HG03025 (cell line): Measurements from ENCODE around the gene CMIP.

Source experiments
- ATAC-seq: cut with Tn5 transposase; IDR thresholded peaks from one replicate; pipeline ENCODE4 v1.9.1; 2021; ENCODE audit warnings: mild to moderate bottlenecking, moderate library complexity; ENCODE audit not compliant: unreplicated experiment, low FRiP score

Gene CMIP

DNA sequence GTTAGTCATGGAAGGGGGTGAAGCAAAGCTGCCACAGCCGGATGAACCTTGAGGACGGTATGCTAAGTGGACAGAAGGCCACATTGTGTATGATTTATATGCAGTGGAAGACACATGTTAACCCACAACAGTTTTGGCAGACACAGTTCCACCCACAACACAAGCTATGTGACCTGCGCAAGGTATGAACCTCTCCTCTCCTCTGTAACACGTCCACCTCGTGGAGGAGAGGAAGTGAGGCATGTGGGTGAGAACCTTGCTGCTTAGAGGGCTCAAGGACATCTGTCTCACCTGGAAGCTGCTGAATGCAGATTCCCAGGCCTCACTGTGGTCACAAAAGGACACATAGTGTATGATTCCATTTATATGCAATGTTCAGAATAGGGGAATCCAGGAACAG, 198.3 kb downstream of the CMIP start:
- ATAC-seq = no peak

GRCh38 chr16:81645266-81645694, 200.7 kb downstream of the CMIP start:
- ATAC-seq = no peak

DNA sequence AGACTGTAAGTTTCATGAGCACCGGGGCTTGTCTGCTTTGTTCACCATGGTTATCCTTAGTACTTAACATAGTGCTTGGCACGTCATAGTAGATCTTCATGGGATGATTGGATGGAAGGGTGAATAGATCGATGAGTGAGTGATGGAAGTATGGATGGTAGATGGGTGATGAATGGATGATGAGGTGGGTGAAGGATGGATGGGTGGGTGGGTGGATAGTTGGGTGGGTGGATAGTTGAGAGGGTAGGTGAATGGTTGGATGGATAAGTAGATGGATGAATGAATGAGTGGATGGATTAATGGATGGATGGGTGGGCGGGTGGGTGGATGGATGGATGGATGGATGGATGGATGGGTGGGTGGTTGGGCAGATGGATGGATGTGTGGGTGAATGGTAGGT, 201.3 kb downstream of the CMIP start:
- no peak for ATAC-seq

GRCh38 chr16:81646561-81646960, 202.0 kb downstream of the CMIP start:
- ATAC-seq = no peak

- ATAC-seq = no peak
These were observed 202.9 kb downstream of the CMIP start for GRCh38 chr16:81647527-81647926.

GRCh38 chr16:81649561-81650184, 205.1 kb downstream of the CMIP start:
- ATAC-seq = no peak

DNA sequence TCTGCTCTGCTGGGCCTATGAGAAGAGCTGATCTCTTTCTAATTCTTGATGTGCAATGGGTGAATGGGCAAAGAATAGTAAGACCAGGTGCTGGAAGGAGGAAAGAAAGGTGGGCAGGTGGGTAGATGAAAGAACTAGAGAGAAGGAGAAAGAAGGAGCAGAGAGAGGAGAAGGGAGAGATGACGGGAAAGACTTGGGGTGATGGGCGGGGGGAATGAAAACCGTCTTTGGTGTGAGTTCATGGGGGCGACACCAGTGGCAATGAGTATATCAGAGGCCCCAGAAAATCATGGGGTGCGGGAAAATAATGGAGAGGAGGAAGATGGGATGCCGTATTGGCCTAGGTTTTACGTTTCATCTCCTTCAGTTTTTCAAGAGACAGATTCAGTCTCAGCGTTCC, 205.7 kb downstream of the CMIP start:
- ATAC-seq = no peak

DNA sequence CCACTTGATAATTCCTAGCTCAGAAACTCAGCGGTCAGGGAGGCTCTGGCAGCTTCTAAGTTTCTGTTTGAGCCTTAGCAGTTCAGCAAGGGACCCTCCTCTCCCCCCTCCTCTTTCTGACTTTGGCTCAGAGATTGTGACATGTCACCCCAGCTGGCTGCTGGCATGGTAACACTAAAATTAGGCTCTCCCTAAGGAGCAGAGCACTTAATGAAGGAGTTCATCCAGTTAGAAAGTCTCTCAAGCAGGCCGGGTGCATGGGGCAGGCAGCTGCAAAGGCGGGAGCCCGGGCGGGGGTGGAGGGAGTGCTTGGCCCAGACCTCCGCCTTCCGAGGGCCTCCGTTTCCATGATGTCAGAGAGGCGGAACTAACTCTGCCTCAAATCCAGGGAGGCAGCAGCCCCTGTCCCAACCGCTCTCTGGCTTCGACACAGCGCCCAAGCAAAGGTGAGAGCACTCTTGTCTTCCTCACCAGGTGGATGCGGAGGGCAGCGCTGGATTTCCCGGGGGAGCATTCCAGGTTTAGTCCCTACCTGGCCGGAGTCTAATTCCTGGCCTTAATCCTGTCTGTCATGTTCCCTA, 206.5 kb downstream of the CMIP start:
- no peak for ATAC-seq

DNA sequence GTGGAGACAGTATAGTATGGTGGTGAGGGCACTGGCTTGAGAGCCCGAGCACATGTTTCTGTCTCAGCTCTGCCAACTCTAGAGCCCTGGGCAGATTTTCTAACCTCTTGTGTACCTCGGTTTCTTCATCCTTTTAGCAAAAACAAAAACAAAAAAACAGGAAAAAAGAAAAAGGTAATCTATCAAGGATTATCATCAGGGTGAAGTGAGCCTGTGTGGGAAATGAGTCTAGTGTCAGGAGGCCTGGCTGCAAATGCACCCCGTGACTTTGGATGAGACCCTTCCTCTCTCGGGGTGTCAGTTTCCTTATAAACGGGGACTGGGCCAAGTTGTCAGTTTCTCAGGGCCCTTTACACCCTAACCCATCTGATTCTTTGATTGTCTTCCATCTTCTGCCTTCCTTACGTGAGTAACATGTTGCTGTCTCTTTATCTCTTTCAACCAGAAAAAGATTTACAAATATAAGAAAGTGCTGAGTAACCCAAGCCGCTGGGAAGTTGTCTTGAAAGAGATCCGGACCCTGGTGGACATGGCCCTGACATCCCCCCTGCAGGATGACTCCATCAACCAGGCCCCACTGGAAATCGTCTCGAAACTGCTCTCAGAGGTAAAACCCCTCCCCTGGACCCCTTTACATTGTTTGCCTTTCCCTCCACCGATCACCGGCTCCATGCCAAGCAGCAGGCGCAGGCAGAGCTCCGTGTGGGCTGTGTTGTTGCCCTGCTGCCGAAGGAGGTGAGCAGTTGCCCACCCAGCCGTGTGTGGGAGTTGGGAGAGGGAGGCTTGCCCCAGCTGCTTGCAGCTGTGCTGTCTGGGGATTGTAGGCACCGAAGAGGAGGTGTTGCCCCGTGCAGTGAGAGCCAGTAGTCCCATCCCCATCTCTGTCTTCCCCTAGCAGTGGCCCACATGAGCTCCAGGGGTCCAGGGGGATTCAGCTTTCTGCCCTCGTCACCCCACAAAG, 207.4 kb downstream of the CMIP start:
- no peak for ATAC-seq

DNA sequence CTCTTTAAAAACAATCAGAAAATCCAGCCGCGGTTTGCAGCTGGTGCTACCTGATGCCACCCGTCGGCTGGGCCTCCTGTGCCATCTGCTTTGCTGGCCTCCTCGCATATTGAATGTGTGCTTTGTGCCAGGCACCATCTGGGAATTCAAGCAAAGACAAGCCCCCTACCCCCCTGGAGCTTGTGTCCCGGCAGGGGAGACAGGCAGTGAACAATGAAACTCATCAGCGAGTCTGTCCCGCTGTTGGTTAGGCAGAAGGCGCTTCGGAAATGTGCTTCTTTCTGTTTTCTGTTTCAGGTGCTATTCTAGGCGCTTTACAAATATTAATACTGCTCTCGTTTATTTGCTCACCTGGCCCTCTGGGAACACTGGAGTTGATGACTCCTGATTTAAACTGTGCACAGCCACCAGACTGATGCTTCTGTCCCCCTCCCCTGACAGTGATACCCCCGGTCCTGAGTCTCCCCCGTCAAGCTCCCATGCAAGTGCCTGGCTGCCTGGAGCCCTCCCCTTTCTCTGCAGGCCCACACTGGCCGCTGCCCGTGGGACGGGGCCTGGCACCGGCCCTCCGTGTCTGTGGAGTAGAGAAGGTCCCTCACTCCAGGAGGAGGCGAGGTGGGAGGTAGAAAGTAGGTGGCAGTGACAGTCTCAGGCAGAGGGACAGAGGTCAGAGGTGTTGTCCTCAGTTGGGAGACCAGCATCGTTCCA, 208.3 kb downstream of the CMIP start:
- peak; percentile 52 for ATAC-seq

- no peak for ATAC-seq
These were observed 209.7 kb downstream of the CMIP start for GRCh38 chr16:81654346-81654745.

- ATAC-seq = no peak
These were observed 211.0 kb downstream of the CMIP start for GRCh38 chr16:81655469-81656162.

DNA sequence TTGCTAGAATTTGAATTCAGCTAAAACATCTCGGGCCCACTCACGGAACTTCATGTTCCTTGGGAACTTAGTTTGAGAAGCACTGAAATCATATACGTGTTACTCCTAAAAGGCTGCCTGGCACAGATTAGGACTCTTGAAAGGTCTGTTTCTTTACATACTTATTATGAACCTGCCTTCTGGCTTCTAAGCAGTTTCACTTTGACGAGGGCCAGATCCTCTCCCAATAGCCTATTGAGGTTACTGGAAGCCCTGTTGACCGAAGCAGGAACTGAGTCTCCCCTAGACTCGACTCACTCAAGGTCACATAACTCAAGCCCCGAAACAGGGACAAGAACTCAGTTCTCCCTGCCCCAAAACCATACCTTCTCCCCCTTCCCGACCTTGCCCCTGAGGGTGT, 212.6 kb downstream of the CMIP start:
- peak; percentile 73 for ATAC-seq

GRCh38 chr16:81657781-81658180, 213.2 kb downstream of the CMIP start:
- no peak for ATAC-seq

- no peak for ATAC-seq
These were observed 213.8 kb downstream of the CMIP start for GRCh38 chr16:81658373-81658772.

DNA sequence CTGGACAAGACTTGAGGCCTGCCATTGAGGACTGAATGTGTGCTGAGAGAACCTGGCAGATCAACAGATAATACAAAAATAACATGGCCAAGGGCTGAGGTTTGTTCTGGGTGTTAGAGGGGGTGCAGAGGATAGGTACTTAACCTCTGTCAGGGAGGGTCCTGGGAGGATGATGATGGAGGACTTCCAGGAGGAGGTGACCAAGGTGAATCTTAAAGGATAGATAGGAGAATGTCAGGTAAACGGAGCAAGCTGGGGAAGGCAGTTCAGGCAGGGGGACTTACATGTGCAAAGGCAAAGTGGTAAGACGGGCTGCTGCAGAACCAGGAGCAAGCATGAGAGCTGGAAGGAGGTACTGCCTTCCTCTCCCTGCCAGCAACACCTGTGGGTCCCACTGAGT, 214.6 kb downstream of the CMIP start:
- no peak for ATAC-seq

- no peak for ATAC-seq
These were observed 216.5 kb downstream of the CMIP start for GRCh38 chr16:81661082-81661481.

DNA sequence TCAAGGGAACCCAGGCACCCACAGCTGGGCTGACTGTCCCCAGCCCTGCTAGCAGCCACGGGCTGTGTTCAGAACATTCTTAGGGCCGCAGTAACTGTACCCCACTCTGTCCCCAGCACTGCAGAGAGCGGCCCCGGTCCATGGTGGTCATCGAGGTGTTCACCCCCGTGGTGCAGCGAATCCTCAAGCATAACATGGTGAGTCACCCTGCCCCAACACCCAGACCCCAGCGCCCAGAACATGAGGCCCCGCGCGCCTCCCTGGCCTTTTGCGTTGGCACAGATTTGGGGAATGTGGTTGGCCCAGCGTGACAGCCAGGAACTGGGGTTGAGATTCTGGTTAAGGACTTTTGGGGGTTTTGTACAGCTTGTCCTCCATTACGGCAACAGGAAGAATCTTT, 219.5 kb downstream of the CMIP start:
- no peak for ATAC-seq

DNA sequence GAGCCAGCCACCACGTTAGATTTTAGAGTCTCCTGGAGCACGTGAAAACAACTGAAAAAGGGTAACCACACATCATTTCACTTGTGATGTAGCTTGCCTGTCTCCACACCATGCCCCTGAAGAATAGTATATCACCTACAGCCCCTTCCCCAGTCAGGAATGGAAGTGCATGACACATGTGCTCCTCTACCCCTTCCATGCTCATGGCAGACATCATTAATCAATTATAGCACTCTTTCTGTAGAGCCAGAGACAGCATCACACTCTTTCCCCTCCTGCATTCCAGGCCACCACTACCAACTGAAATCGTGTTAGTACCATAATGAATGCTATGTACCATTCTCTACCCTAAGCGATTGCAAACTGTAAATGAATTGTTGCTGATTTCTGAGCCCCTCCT, 221.0 kb downstream of the CMIP start:
- no peak for ATAC-seq

DNA sequence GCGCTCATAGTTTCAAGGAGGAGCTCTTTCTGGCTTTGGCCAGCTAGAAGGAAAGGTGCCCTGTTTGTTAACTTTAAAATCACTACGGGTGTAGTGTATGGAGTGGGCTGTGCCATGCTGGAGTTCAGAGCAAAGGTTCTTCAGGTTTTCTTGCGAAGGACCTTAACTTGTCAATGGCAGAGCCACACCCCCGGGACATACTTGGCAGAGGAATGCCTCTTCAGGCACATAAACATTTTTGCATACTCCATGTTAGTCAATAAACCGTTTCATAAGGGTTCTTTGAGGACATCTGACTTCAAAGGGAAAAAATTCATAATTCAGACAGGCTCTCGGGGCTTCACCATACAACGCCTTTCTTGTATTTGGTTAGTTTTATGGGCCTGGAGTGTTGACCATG, 221.5 kb downstream of the CMIP start:
- no peak for ATAC-seq
